ENCODE data around the gene MAP3K10. TPM values are rescaled to one million over a fixed set of nuclear protein-coding genes. Genes with fewer than 3 reads are reported as not detected.

Gene MAP3K10
- total RNA-seq, 4 donors from 2014 or later, result 10.8 to 19.5 (median 11.9) TPM

- Histone ChIP-seq H3K4me3 (no peak overlapping the region), H3K4me1 (peaks cover 0 to 4% (median 2%) of the 10 kb centered on the region in 4 donors), H3K27me3 (no peaks in the 10 kb centered on the region), H3K9me3 (no peaks in the 10 kb centered on the region), H3K27ac (peak overlapping the region in 2 of 4 donors; percentile 17 to 30), H3K36me3 (peaks cover 0 to 37% (median 15%) of the 10 kb centered on the region in 4 donors)
- TF ChIP-seq CTCF (IDR thresholded peaks at IDR 0.05), result no peak
- TF ChIP-seq POLR2A (IDR thresholded peaks at IDR 0.05), result no peak
- no peak for TF ChIP-seq POLR2AphosphoS5 (IDR thresholded peaks at IDR 0.05)
- TF ChIP-seq EP300 (IDR thresholded peaks at IDR 0.05; ENCODE audit: low read depth), result no peak
- DNase-seq, result no peak
- WGBS, 2 donors (ENCODE audit: low coverage in 1 of 2), result 88% methylated on average over 20 of the region's 21 CpGs; no CpG with 5 or more reads in 1 of the 2 donors
- in situ Hi-C loops (cut with MboI; ENCODE audit: low pct_ligation_motif_present in 1 of 4, low pct_unique_long_range_greater_than_20kb in 1 of 4, low sequenced_read_pairs in 3 of 4), result no loop called here
- intact Hi-C loops (cut with DNase I; ENCODE audit: low total_unique reads), result no loop called here
These were observed 50.7 kb downstream of the MAP3K10 start for GRCh38 chr19:40241809-40242384.

GRCh38 chr19:40242480-40242879, 51.3 kb downstream of the MAP3K10 start:
- no peak for TF ChIP-seq POLR2A (IDR thresholded peaks at IDR 0.05)
- no peak for TF ChIP-seq CTCF (IDR thresholded peaks at IDR 0.05)
- no peak for TF ChIP-seq POLR2AphosphoS5 (IDR thresholded peaks at IDR 0.05)
- no peak for TF ChIP-seq EP300 (IDR thresholded peaks at IDR 0.05; ENCODE audit: low read depth)
- no peaks in the 10 kb centered on the region for H3K27me3 ChIP-seq
- in situ Hi-C loops (cut with MboI; ENCODE audit: low pct_ligation_motif_present in 1 of 4, low pct_unique_long_range_greater_than_20kb in 1 of 4, low sequenced_read_pairs in 3 of 4), result no loop called here
- intact Hi-C loops (cut with DNase I; ENCODE audit: low total_unique reads), result no loop called here
- peaks cover 0 to 4% (median 2%) of the 10 kb centered on the region in 4 donors for H3K4me1 ChIP-seq
- DNase-seq, result no peak
- 88% methylated on average over 12 of the region's 12 CpGs; no CpG with 5 or more reads in 1 of the 2 donors for WGBS, 2 donors (ENCODE audit: low coverage in 1 of 2)
- H3K27ac ChIP-seq, result peak overlapping the region in 2 of 4 donors; percentile 17 to 30
- H3K36me3 ChIP-seq, result peaks cover 0 to 31% (median 12%) of the 10 kb centered on the region in 4 donors
- no peaks in the 10 kb centered on the region for H3K9me3 ChIP-seq
- H3K4me3 ChIP-seq, result no peak overlapping the region

- TF ChIP-seq CTCF (IDR thresholded peaks at IDR 0.05), result no peak
- no peak for TF ChIP-seq EP300 (IDR thresholded peaks at IDR 0.05; ENCODE audit: low read depth)
- TF ChIP-seq POLR2AphosphoS5 (IDR thresholded peaks at IDR 0.05), result no peak
- TF ChIP-seq POLR2A (IDR thresholded peaks at IDR 0.05), result no peak
- WGBS, 2 donors (ENCODE audit: low coverage in 1 of 2), result 98 to 100% methylated on average over 2 of the region's 2 CpGs
These were observed 52.0 kb downstream of the MAP3K10 start for GRCh38 chr19:40243181-40243580.

GRCh38 chr19:40244579-40245317, 53.5 kb downstream of the MAP3K10 start:
- Histone ChIP-seq H3K36me3 (peaks cover 0 to 16% (median 4%) of the 10 kb centered on the region in 4 donors), H3K4me1 (peaks cover 0 to 4% (median 2%) of the 10 kb centered on the region in 4 donors), H3K4me3 (no peak overlapping the region), H3K9me3 (no peaks in the 10 kb centered on the region), H3K27me3 (no peaks in the 10 kb centered on the region), H3K27ac (no peak overlapping the region)
- TF ChIP-seq CTCF (IDR thresholded peaks at IDR 0.05) (no peak), POLR2AphosphoS5 (IDR thresholded peaks at IDR 0.05) (no peak), EP300 (IDR thresholded peaks at IDR 0.05; ENCODE audit: low read depth) (no peak), POLR2A (IDR thresholded peaks at IDR 0.05) (no peak)
- in situ Hi-C loops (cut with MboI; ENCODE audit: low pct_ligation_motif_present in 1 of 4, low pct_unique_long_range_greater_than_20kb in 1 of 4, low sequenced_read_pairs in 3 of 4), result no loop called here
- no peak for DNase-seq
- 87 to 88% methylated on average over 7 to 12 of the region's 12 CpGs for WGBS, 2 donors (ENCODE audit: low coverage in 1 of 2)
- intact Hi-C loops (cut with DNase I; ENCODE audit: low total_unique reads), result no loop called here

More at GRCh38 chr19:40243181-40243580, 52.0 kb downstream of the MAP3K10 start:
- no peak overlapping the region for H3K27ac ChIP-seq
- no peak for DNase-seq
- in situ Hi-C loops (cut with MboI; ENCODE audit: low pct_ligation_motif_present in 1 of 4, low pct_unique_long_range_greater_than_20kb in 1 of 4, low sequenced_read_pairs in 3 of 4), result no loop called here
- no peak overlapping the region for H3K4me3 ChIP-seq
- H3K27me3 ChIP-seq, result no peaks in the 10 kb centered on the region
- no peaks in the 10 kb centered on the region for H3K9me3 ChIP-seq
- intact Hi-C loops (cut with DNase I; ENCODE audit: low total_unique reads), result no loop called here
- H3K4me1 ChIP-seq, result peaks cover 0 to 4% (median 2%) of the 10 kb centered on the region in 4 donors
- H3K36me3 ChIP-seq, result peaks cover 0 to 26% (median 9%) of the 10 kb centered on the region in 4 donors
